Activated CD4-positive, alpha-beta T cell treated with anti-CD3 and anti-CD28 coated beads, Interleukin-2, amount 10 ng/mL, durations not matched to agents 7 days and 5 days (primary cell): Measurements from ENCODE around the gene BTBD6. TPM values are rescaled to one million over a fixed set of nuclear protein-coding genes. Genes with fewer than 3 reads are reported as not detected.
"Not testable (repeated sequence)": the region's sequence is repeated elsewhere in the genome, so short reads cannot be mapped to it uniquely, and the experiment has no call there.

Experiments
- CTCF ChIA-PET: fragments of 350-600 bp; sonication (Branson Sonifier 250); formaldehyde crosslinking; loops from one replicate; lab custom pipeline; 2021; ENCODE audit warnings: antibody characterized with exemption; lab: Charles Lee
- POLR2A ChIA-PET: fragments of 350-600 bp; sonication (Branson Sonifier 250); formaldehyde crosslinking; loops from one replicate; lab custom pipeline; 2021; ENCODE audit warnings: antibody characterized with exemption; lab: Charles Lee
- DNase-seq: peaks from one replicate; pipeline ENCODE4 v3.0.0-alpha.2; 2020
- H3K27ac Mint-ChIP-seq: one replicate; pipeline ENCODE4 v1.8.0; 2021; ENCODE audit warnings: mild to moderate bottlenecking, moderate library complexity, mixed read lengths
- H3K27me3 Mint-ChIP-seq: one replicate; pipeline ENCODE4 v1.8.0; 2021; ENCODE audit warnings: mixed read lengths
- H3K36me3 Mint-ChIP-seq: one replicate; pipeline ENCODE4 v1.8.0; 2021; ENCODE audit warnings: low read depth, mixed read lengths
- H3K4me1 Mint-ChIP-seq: one replicate; pipeline ENCODE4 v1.8.0; 2021; ENCODE audit warnings: mixed read lengths
- H3K4me3 Mint-ChIP-seq: one replicate; pipeline ENCODE4 v1.8.0; 2021; ENCODE audit warnings: mild to moderate bottlenecking, moderate library complexity, mixed read lengths
- H3K9me3 Mint-ChIP-seq: one replicate; pipeline ENCODE4 v1.8.0; 2021; ENCODE audit warnings: mixed read lengths
- total RNA-seq, 2 experiments: library from RNA; stranded (reverse); gene quantifications; one replicate each; pipeline ENCODE4 v1.2.3, GENCODE V29; 2021

BTBD6 gene
- total RNA-seq, 2 experiments from 2014 or later, result 43.7 to 43.9 TPM

GRCh38 chr14:105283899-105284298 is 35.6 kb downstream of the BTBD6 start:
- CTCF ChIA-PET, result no interaction called here

GRCh38 chr14:105285174-105285573 is 36.8 kb downstream of the BTBD6 start:
- CTCF ChIA-PET, result interaction anchor here (0.6 kb wide), 1 partner anchor 1940 kb away, joined by 5 read pairs; no protein-coding TSS in a partner anchor
- peaks cover 46% of the 10 kb centered on the region for H3K4me1 Mint-ChIP-seq
- no peak overlapping the region for H3K4me3 Mint-ChIP-seq
- POLR2A ChIA-PET, result no interaction called here
- DNase-seq, result no peak
- H3K9me3 Mint-ChIP-seq, result no peaks in the 10 kb centered on the region
- no peaks in the 10 kb centered on the region for H3K27me3 Mint-ChIP-seq
- peaks cover 16% of the 10 kb centered on the region for H3K36me3 Mint-ChIP-seq
- H3K27ac Mint-ChIP-seq, result no peak overlapping the region

More at GRCh38 chr14:105283899-105284298, 35.6 kb downstream of the BTBD6 start:
- H3K4me1 Mint-ChIP-seq, result peaks cover 49% of the 10 kb centered on the region
- POLR2A ChIA-PET, result interaction anchor here (0.8 kb wide), 1 partner anchor 104 kb away, joined by 3 read pairs; no protein-coding TSS in a partner anchor
- H3K4me3 Mint-ChIP-seq, result peak overlapping the region; percentile 11
- H3K36me3 Mint-ChIP-seq, result peaks cover 16% of the 10 kb centered on the region
- no peaks in the 10 kb centered on the region for H3K9me3 Mint-ChIP-seq
- no peaks in the 10 kb centered on the region for H3K27me3 Mint-ChIP-seq
- peak overlapping the region; percentile 87 for H3K27ac Mint-ChIP-seq
- peak; percentile 53 for DNase-seq

GRCh38 chr14:105286759-105287144 is 38.4 kb downstream of the BTBD6 start:
- Mint-ChIP-seq H3K27me3 (no peaks in the 10 kb centered on the region), H3K36me3 (peaks cover 16% of the 10 kb centered on the region), H3K27ac (no peak overlapping the region), H3K4me1 (peaks cover 55% of the 10 kb centered on the region), H3K9me3 (no peaks in the 10 kb centered on the region), H3K4me3 (no peak overlapping the region)
- DNase-seq, result no peak
- ChIA-PET CTCF (no interaction called here), POLR2A (no interaction called here)

GRCh38 chr14:105287249-105288102 is 39.1 kb downstream of the BTBD6 start:
- no peak for DNase-seq
- H3K9me3 Mint-ChIP-seq, result no peaks in the 10 kb centered on the region
- ChIA-PET CTCF (interaction anchor here (1.0 to 1.3 kb wide), 2 partner anchors 17 to 198 kb away, joined by 3 read pairs; no protein-coding TSS in a partner anchor), POLR2A (no interaction called here)
- H3K27me3 Mint-ChIP-seq, result no peaks in the 10 kb centered on the region
- peaks cover 54% of the 10 kb centered on the region for H3K4me1 Mint-ChIP-seq
- H3K27ac Mint-ChIP-seq, result no peak overlapping the region
- peaks cover 16% of the 10 kb centered on the region for H3K36me3 Mint-ChIP-seq
- H3K4me3 Mint-ChIP-seq, result no peak overlapping the region

- H3K4me3 Mint-ChIP-seq, H3K27me3 Mint-ChIP-seq, POLR2A ChIA-PET, DNase-seq, H3K9me3 Mint-ChIP-seq: not testable (repeated sequence)
- H3K27ac Mint-ChIP-seq, result peak overlapping the region; percentile 80
- peaks cover 55% of the 10 kb centered on the region for H3K4me1 Mint-ChIP-seq
- H3K36me3 Mint-ChIP-seq, result peaks cover 13% of the 10 kb centered on the region
- CTCF ChIA-PET, result interaction anchor here (0.6 to 1.3 kb wide), 4 partner anchors 12 to 1699 kb away, joined by 3 to 4 read pairs (median 4); partner anchors contain the start of gene BRF1
Observed at GRCh38 chr14:105288936-105289335, 40.6 kb downstream of the BTBD6 start.

GRCh38 chr14:105290621-105291346 is 42.5 kb downstream of the BTBD6 start:
- Mint-ChIP-seq H3K4me1 (peaks cover 51% of the 10 kb centered on the region), H3K9me3 (no peaks in the 10 kb centered on the region), H3K36me3 (peaks cover 4% of the 10 kb centered on the region), H3K27ac (peak overlapping the region; percentile 69), H3K4me3 (no peak overlapping the region), H3K27me3 (no peaks in the 10 kb centered on the region)
- ChIA-PET CTCF (interaction anchor here (0.6 kb wide), 1 partner anchor 42 kb away, joined by 3 read pairs; the partner anchor contains the start of gene BTBD6), POLR2A (no interaction called here)
- no peak for DNase-seq

GRCh38 chr14:105292826-105293711 is 44.7 kb downstream of the BTBD6 start:
- ChIA-PET POLR2A (interaction anchor here (0.7 kb wide), 1 partner anchor 8 kb away, joined by 7 read pairs; the partner anchor contains the start of gene BRF1), CTCF (interaction anchor here (1.2 to 1.7 kb wide), 4 partner anchors 13 to 203 kb away, joined by 3 to 4 read pairs (median 4); partner anchors contain the start of gene BTBD6)
- Mint-ChIP-seq H3K4me1 (peaks cover 55% of the 10 kb centered on the region), H3K4me3 (peak overlapping the region; percentile 66), H3K9me3 (no peaks in the 10 kb centered on the region), H3K36me3 (peaks cover 5% of the 10 kb centered on the region), H3K27ac (peak overlapping the region; percentile 88), H3K27me3 (no peaks in the 10 kb centered on the region)
- DNase-seq, result peak; percentile 57

- Mint-ChIP-seq H3K27me3 (no peaks in the 10 kb centered on the region), H3K27ac (peak overlapping the region; percentile 88), H3K4me1 (peaks cover 62% of the 10 kb centered on the region), H3K9me3 (no peaks in the 10 kb centered on the region), H3K4me3 (peak overlapping the region; percentile 66), H3K36me3 (peaks cover 8% of the 10 kb centered on the region)
- CTCF ChIA-PET, result interaction anchor here (1.6 to 1.7 kb wide), 2 partner anchors 14 to 34 kb away, joined by 3 to 4 read pairs; no protein-coding TSS in a partner anchor
- POLR2A ChIA-PET, result interaction anchor here (0.6 to 1.0 kb wide), 2 partner anchors 20 to 195 kb away, joined by 3 to 4 read pairs; partner anchors contain the start of gene PACS2
- peak; percentile 91 for DNase-seq
Observed at GRCh38 chr14:105294142-105294597, 45.8 kb downstream of the BTBD6 start.

GRCh38 chr14:105297311-105297710 is 49.0 kb downstream of the BTBD6 start:
- CTCF ChIA-PET, POLR2A ChIA-PET, H3K4me3 Mint-ChIP-seq, H3K9me3 Mint-ChIP-seq, H3K27me3 Mint-ChIP-seq, H3K27ac Mint-ChIP-seq, DNase-seq: not testable (repeated sequence)
- Mint-ChIP-seq H3K36me3 (peaks cover 14% of the 10 kb centered on the region), H3K4me1 (peaks cover 55% of the 10 kb centered on the region)

- H3K4me3 Mint-ChIP-seq, result peak overlapping the region; percentile 83
- peaks cover 50% of the 10 kb centered on the region for H3K4me1 Mint-ChIP-seq
- no peaks in the 10 kb centered on the region for H3K27me3 Mint-ChIP-seq
- no peaks in the 10 kb centered on the region for H3K9me3 Mint-ChIP-seq
- DNase-seq, result peak; percentile 24
- ChIA-PET POLR2A (no interaction called here), CTCF (interaction anchor here (1.4 kb wide), 1 partner anchor 51 kb away, joined by 3 read pairs; no protein-coding TSS in a partner anchor)
- H3K36me3 Mint-ChIP-seq, result peaks cover 16% of the 10 kb centered on the region
- H3K27ac Mint-ChIP-seq, result peak overlapping the region; percentile 91
Observed at GRCh38 chr14:105299654-105300541, 51.6 kb downstream of the BTBD6 start.
